ENCODE results near the gene ANKRD33B. TPM values are rescaled to one million over a fixed set of nuclear protein-coding genes. Genes with fewer than 3 reads are reported as not detected.
"Not testable (repeated sequence)": the region's sequence is repeated elsewhere in the genome, so short reads cannot be mapped to it uniquely, and the experiment has no call there.

The ANKRD33B gene
- polyA plus RNA-seq (ENCODE audit: insufficient read length in 4 of 4): 1 to 10 TPM; 1.5 to 5.5 (median 1.6) TPM

GRCh38 chr5:10563945-10564837 lies at the start of gene ANKRD33B:
ANKRD33B (plus strand) TSS chr5:10564070; CDS start chr5:10564468, 398 bp downstream.
- DNase-seq (ENCODE audit: low read depth in 4 of 4, low spot score in 3 of 4): peak in 1 of 4 donors; percentile 33

GRCh38 chr5:10514572-10514971 lies 49.3 kb upstream of the ANKRD33B start:
- DNase-seq (ENCODE audit: low read depth in 4 of 4, low spot score in 3 of 4): not testable (repeated sequence)

DNA sequence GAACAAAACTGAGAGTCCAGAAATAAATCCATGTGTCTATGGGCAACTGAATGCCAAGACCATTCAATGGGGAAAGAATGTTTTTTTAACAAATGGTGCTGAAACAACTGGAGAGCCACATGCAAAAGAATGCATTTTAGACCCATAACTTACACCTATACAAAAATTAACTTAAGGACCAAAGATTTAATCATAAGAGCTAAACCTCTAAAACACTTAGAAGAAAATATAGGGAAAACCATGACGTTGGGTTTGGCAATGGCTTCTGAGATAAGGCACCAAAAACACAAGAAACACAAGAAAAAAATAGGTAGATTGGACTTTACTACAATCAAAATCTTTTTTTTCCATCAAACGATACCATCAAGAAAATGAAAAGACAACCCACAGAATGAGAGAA lies 48.4 kb upstream of the ANKRD33B start:
- DNase-seq (ENCODE audit: low read depth in 4 of 4, low spot score in 3 of 4): no peak

DNA sequence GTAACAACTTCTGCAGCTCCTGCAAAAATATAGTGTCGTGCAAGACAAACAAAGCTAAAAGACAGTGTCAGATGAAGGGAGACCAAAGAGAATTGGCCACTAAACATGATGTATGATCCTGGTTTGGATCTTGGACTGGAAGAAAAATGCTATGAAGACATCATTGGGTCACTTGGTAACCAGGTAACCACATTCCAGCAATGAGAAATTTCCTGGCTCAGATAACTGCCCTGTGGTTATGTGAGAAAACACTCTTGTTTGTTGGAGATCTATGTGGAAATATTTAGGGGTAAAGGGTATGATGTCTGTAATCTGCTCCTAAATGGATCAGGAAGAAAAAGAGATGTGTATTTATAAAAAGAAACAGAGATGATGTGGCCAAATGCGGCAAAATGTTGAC lies 45.5 kb upstream of the ANKRD33B start:
- DNase-seq (ENCODE audit: low read depth in 4 of 4, low spot score in 3 of 4): no peak

GRCh38 chr5:10519729-10520128 lies 44.1 kb upstream of the ANKRD33B start:
- no peak for DNase-seq (ENCODE audit: low read depth in 4 of 4, low spot score in 3 of 4)

DNA sequence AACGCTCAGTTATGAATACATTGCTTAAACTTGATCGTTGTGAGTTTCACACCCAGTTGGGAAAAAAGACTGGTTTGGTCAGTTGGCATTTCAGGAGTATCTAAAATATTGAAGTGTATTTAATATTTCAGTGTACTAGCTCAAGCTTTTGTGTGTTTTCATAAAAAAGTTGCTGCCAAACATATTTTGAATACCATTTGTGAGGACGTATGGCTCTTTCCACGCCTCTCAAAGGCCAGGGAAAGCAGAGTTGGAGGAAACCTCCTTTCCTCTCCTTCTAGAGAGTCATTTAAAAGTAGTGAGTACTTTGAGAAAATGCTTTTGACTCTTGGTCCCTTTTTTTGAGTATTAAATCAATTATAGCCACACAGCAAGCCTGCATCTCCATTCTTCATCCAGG lies 43.2 kb upstream of the ANKRD33B start:
- no peak for DNase-seq (ENCODE audit: low read depth in 4 of 4, low spot score in 3 of 4)

DNA sequence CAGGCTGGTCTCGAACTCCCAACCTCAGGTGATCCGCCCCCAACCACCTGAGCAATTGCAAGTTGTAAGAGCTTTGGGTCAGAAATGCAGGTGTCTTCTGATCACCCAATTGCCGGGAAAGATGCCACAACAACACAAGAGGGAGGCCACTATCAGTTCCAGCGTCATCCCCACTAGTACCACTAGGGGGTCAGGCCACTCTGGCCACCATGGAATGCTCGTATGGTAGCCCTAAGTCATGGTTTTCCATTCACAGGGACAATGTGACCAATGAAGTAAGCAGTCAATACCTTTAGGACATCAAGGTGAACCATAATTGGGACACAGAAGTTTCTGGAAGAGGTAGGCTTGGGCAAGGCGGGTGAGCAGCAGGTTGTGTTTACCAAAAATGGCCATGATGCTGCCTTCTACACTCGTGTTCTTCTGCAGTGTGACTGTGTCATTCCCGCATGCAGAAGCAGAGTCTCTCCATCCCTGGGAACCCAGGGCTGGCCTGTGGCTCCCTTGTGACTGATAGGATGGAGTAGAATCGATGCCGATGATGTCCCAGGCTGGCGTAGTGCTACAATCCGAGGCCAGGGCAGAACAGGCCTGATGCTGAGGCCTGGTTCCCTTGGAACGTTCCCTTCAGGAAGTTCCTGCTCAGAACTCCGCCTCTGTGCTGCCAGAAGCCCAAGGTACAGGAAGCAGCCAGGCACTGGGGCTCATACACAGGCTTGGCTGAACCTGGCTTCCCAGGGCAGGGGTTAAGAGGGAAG lies 42.2 kb upstream of the ANKRD33B start:
- DNase-seq (ENCODE audit: low read depth in 4 of 4, low spot score in 3 of 4): no peak

GRCh38 chr5:10522224-10522611 lies 41.7 kb upstream of the ANKRD33B start:
- DNase-seq (ENCODE audit: low read depth in 4 of 4, low spot score in 3 of 4): no peak

DNA sequence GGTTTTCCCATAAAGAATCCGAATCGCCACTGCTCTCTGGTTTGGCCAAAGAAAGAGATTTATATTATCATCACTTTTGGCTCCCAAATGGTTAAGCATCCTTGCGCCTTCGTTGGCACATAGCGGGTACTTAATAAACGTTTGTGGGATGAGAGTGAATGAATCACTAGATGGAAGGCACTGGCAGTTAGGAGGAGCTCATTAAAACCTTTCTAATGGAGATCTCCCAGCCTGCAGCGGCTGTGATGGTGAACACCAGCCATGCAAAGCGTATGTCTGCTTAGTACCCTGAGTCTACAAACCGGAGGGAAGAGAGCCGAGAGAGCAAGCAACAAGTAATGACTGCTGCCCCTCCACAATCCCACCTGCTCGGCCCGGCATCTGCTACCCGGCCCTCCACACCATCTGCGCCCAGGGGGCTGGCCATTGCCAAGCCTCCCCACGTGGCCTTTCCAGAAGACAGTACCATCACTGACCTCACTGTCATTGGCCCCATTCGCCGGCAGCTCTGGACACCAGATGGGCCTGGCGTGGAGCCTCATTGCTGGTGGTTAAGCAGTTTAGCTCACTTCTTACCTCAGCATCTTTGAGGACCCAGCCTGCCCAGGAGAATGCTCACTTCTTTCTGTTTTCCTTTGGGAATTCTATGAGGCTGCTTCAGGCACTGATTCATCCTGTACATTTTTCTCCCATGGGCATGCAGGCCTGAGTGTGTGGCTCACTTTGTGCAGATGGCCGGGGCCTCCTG lies 39.3 kb upstream of the ANKRD33B start:
- DNase-seq (ENCODE audit: low read depth in 4 of 4, low spot score in 3 of 4): no peak

DNA sequence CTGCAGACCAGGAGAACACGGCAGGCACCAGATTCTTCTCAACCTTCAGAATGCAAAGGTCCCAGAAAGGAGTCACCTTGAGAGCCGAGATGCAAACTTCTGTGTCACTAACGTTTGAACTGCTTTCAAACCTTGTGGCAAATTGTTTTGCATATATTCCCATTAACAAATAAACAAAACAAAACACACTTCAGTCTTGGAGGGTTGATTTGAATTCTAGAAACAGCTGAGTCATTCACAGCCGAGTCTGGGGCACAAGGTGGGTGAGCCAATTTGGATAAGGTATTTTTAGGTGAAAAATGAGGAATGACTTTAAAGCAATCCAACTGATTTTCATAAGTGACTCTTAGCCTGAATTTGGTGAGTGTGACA lies 38.8 kb upstream of the ANKRD33B start:
- no peak for DNase-seq (ENCODE audit: low read depth in 4 of 4, low spot score in 3 of 4)

- no peak for DNase-seq (ENCODE audit: low read depth in 4 of 4, low spot score in 3 of 4)
Observed at GRCh38 chr5:10527281-10527950, 36.5 kb upstream of the ANKRD33B start.

DNA sequence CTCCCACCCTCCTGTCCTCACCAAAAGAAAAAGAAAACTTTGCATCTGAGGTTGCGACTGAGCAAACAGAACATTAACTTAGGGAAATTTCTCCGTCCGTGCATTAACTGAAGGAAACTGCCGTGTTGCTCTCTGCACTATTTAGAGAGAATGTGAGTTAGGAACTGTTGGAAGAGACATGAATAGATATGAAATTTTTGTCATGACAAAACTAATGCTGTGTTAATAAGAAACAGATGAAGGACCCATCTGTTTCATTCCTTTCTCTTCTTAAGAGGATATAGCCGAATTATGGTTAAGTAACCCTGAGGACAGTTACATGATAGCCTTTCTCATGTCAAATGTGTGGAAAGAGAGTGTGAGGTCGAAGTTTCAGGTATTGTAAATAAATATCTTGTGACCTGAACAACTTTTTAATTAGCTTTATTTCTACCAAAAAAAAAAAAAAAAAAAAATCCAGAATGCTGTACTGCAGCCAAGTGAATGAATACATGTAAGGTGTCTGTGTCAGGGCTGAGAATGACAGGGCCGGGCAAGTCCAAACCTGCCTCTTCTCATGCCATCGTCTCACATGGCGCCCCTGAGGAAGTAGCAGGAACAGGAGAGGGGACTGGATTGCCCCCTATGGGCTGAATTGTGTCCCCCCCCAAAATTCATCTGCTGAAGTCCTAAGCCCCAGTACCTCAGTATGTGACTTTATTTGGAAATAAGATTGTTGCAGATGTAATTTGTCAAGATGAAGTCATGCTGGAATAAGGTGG lies 35.6 kb upstream of the ANKRD33B start:
- DNase-seq (ENCODE audit: low read depth in 4 of 4, low spot score in 3 of 4): no peak

- no peak for DNase-seq (ENCODE audit: low read depth in 4 of 4, low spot score in 3 of 4)
Observed at GRCh38 chr5:10528827-10529226, 35.0 kb upstream of the ANKRD33B start.

DNA sequence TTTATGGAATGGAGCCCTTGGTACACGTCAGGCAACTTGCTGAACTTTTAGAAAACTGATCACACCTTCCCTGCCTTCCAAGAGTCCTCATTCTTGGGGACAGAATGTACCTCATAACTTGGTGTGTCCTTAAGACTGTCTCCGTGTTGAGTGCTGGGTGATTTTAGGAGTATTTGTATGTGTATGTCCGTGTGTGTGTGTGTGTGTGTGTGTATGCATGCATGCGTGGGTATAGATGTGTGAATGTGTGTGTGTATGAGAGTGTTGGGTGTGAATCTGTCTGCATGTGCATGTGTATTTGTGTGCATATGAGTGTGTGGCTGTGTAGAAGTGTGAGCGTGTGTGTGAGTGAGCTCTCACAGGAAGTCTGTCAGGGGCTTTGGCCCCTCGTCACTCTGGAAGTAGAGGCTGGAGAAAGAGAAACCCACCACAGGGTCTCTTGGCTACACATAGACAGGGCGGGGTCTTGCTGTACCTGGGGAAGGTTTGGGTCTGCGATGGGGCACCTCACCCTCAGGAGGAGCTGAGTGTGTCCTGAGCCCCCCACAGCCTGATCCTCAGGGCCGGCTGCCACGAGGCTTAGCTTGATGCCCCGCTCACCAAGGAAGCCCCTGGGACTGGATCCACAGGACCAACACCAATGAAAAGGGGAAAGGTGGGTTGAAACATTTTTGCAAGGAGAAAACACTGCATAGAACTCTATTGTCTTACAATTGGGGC lies 33.1 kb upstream of the ANKRD33B start:
- DNase-seq (ENCODE audit: low read depth in 4 of 4, low spot score in 3 of 4): no peak

GRCh38 chr5:10532421-10532820 lies 31.4 kb upstream of the ANKRD33B start:
- no peak for DNase-seq (ENCODE audit: low read depth in 4 of 4, low spot score in 3 of 4)

DNA sequence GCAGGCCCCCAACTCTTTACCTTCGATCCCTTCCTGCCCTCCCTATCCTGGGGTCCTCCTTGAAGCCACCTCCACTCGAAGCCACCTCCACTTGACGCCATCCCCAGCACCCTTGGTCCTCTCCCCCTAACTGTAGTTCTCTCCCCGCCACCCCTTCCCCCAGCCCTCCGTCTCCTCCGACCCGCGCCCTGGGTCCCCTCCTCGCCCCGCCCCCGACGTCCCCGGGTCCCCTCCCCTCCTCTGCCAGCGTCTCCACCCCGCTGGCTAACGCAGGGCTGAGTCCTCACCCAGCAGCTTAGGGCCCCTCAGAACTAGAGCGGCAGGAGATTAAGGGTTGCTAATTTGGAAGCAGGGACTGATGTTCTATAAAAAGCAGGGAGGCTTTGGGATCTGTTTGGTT lies 30.6 kb upstream of the ANKRD33B start:
- no peak for DNase-seq (ENCODE audit: low read depth in 4 of 4, low spot score in 3 of 4)

- DNase-seq (ENCODE audit: low read depth in 4 of 4, low spot score in 3 of 4): no peak
Observed at GRCh38 chr5:10534561-10535530, 29.0 kb upstream of the ANKRD33B start.

- no peak for DNase-seq (ENCODE audit: low read depth in 4 of 4, low spot score in 3 of 4)
Observed at GRCh38 chr5:10536511-10536910, 27.4 kb upstream of the ANKRD33B start.

All from left renal pelvis (tissue), 4 donors.